22Rv1 (cell line): ENCODE data around the gene TP53INP2.

ENCODE experiments used
- ZFX ChIP-seq: fragments of 450-650 bp; IDR thresholded peaks from 2 replicates; pipeline ENCODE4 v1.6.1; 2017; ENCODE audit warnings: antibody characterized with exemption, borderline replicate concordance
- TF ChIP-seq, protein P1 (sequence below): fragments of 450-650 bp; IDR thresholded peaks from 2 replicates; pipeline ENCODE4 v1.5.1; 2017; ENCODE audit warnings: mild to moderate bottlenecking

DNA sequence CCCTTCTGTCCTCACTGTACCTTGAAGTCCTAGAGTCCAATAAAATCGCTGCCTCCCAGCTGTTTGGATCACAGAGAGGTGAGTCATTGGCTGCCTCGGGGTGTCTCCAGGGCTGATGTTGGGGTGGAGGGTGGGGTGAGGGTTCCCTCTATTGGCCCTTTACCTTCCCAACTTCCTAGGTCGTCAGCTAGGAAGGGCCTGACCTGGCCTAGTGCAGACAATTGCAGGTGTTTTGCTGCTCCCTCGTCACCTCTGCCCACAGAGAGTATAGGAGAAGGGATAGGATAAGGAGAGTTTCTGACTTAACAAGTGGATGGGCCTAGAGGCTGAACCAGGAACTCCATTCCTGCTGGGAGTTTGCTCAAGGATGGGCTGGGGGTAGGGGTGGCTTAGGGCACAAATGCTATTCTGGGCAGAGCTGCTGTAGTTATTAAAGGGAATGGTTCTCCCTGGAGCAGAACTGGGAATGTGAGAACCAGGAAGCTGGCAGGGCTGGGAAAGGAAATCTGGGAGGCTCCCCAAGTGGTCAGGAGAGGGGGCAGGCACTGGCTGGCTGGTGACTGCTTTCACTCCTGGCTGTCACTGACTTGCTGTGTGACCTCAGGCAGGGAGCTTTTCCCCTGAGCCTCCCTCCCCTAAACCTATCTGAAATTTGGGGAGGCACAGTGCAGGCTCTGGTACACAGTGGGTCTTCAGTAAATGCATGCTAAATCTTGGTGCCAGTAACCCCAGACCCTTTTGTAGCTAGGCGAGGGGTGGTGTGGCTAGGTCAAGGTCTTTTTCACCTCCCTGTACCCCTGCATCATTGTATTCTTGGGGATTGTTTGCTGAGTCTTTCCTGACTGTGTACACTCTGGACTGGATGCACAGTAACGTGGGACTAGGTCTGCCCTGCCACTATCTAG lies 1.5 kb downstream of the TP53INP2 start:
- TF ChIP-seq, protein P1, sequence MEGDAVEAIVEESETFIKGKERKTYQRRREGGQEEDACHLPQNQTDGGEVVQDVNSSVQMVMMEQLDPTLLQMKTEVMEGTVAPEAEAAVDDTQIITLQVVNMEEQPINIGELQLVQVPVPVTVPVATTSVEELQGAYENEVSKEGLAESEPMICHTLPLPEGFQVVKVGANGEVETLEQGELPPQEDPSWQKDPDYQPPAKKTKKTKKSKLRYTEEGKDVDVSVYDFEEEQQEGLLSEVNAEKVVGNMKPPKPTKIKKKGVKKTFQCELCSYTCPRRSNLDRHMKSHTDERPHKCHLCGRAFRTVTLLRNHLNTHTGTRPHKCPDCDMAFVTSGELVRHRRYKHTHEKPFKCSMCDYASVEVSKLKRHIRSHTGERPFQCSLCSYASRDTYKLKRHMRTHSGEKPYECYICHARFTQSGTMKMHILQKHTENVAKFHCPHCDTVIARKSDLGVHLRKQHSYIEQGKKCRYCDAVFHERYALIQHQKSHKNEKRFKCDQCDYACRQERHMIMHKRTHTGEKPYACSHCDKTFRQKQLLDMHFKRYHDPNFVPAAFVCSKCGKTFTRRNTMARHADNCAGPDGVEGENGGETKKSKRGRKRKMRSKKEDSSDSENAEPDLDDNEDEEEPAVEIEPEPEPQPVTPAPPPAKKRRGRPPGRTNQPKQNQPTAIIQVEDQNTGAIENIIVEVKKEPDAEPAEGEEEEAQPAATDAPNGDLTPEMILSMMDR, result 0 out of 2 replicates have a peak, but pooled peaks have one; percentile 5
- TF ChIP-seq ZFX, result no peak
